Stimulated activated CD4-positive, alpha-beta T cell treated with anti-CD3 and anti-CD28 coated beads, Interleukin-4, amount 100 ng/mL, for 1 hour (primary cell): ENCODE data around the gene MANEA.
"Not testable (repeated sequence)": the region's sequence is repeated elsewhere in the genome, so short reads cannot be mapped to it uniquely, and the experiment has no call there.

ENCODE experiments used
- DNase-seq: peaks from one replicate; pipeline ENCODE4 v3.0.0-alpha.2; 2020

MANEA gene

GRCh38 chr6:95577304-95578105, at the start of gene MANEA:
TSS of gene MANEA (plus strand) at chr6:95577535. CDS start at chr6:95586440, 8,905 bp downstream.
- peak; percentile 80 for DNase-seq

DNA sequence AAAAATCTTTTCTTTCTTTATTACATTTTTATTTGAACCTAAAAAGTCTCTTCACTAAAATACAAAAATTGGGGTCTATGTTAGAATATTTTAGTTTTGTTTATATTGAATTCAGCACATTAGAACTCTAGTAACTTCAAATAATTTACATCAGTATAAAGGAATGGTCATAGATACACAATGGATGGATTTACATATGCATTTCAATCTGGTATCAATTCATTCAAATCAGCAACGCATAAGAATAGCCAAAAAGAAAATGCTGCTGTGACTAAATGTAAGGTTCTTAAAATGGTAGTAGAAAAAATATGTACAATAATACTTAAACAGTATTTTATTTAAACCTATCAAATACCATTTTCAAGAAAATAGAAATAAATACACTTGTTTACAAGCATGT, 47.6 kb upstream of the MANEA start:
- DNase-seq, result no peak

GRCh38 chr6:95530176-95530819, 47.0 kb upstream of the MANEA start:
- no peak for DNase-seq

DNA sequence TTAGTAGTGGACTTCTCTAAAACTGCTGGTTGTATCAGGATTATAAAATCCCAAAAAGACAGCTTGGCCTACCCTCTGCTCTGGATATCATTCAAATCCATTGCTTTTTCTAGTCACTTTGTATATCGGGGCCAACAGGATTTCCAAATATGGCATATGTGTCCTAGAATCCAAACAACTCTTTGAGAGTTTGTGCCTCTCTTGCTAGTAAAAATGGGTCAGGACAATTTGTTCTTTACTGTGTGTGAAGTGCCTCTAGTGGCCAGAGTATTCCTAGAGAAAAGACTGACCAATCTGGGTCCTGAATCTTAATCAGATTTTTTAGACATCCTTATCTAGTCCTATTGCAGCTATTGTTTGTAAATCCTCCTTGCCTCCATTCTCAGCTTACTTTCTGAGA, 33.5 kb upstream of the MANEA start:
- DNase-seq, result no peak

- no peak for DNase-seq
These were observed 32.7 kb upstream of the MANEA start for GRCh38 chr6:95544517-95545225.

GRCh38 chr6:95545226-95545625, 32.1 kb upstream of the MANEA start:
- no peak for DNase-seq

GRCh38 chr6:95545686-95546085, 31.6 kb upstream of the MANEA start:
- DNase-seq, result no peak

GRCh38 chr6:95546148-95546547, 31.2 kb upstream of the MANEA start:
- DNase-seq, result no peak

DNA sequence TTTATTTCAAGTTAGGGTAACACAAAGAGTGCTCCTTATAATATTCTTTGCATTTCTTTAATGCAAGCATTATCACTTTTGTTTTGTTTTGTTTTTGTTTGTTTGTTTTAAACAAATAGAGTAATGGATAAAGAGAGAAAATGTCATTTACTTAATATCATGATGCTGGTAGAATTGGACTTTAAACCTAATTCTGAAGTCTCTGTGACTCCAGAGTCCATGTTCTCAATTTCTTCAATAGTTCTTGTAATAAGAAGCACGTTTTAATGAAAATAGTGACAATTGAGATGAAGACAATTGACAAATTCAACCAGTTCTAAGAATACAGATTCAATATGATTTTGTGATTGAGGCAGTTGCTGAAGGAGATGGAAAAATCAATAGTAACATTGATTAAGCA, 30.3 kb upstream of the MANEA start:
- no peak for DNase-seq

DNA sequence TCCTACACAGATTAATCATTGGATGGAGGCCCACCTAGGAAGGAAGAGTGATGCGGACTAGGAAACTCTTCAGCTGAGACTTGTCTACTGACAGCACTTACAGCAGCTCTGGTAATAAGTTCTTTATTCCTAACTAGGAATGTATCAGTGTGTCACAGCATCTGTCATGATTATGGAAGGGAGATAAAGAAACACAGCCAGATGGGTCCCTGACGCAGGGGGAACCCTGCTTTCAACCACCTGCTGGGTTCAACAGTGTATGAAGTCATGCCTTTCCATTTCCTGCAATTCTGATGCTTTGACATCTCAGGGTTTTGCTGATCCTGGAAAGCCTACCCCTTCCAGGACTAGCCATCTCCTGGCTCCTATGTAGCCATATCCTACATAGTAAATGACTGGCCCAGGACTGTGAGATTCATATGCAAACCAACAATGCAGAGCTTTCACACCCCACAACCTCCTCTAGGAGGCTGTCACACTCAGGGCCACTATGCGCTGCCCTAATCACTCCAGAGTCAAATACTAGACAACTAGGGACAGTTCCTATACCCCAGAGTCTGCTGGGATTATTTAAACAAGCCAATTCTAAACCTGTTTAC, 29.0 kb upstream of the MANEA start:
- DNase-seq, result no peak

DNA sequence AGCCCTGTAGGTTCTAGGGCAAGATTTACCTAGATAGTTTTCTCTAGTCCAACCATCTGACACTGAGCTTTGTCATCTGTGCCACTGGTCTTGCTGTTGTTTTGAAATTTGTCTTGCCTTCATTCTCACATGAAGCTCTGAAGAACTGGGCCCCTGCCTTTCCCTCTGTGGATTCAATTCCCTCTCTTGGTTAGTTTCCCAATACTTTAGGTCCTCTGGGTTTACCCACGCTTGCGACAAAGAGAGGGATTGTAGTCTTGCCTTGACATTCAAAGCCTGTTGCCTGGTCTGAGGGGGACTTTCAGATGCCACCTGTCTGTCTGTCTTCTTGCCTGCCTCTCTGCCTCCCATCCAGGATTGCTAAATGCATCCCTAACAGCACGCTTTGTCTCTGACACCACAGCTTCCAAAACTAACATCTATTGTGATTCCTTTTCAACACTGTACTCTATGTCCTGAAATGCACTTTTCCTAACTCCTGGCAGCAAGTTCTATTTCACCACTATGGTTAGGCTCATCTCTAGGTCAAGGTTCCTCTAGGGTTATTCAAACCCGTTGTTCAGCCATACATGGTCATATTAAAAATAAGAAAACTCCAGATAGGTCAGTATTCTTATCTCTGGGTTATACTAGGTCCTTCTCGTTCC, 25.5 kb upstream of the MANEA start:
- DNase-seq, result no peak

- no peak for DNase-seq
These were observed 23.5 kb upstream of the MANEA start for GRCh38 chr6:95553880-95554279.

DNA sequence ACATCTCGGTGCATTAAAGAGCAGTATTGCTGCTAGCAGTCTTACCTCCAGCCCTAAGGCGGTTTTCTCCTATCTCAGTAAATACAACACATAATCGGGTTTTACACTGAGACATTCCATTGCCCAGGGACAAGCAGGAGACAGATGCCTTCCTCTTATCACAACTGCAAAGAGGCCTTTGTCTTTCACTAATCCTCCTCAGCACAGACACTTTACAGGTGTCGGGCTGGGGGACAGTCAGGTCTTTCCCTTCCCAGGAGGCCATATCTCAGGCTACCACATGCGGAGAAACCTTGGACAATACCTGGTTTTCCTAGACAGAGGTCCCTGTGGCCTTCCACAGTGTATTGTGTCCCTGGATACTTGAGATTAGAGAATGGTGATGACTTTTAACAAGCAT, 16.4 kb upstream of the MANEA start:
- not testable (repeated sequence) for DNase-seq

DNA sequence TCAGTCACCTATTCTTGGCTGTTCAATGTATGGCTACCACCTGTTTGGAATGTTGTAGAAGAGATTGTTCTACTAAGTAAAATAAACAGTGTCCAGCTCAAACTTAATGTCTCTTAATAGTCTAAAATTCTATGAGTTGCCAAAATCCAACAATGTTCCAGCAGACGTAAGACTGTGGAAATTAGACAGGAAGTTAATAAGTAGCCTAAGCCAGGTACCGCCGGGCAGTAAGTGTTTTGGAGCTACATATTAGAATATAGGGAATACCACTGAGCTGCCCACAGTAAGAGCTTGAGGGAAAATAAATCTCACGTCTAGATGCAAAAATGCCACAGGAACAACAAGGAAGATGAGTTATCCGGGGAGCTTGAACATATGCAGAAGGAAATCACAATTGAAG, 7.8 kb upstream of the MANEA start:
- no peak for DNase-seq

DNA sequence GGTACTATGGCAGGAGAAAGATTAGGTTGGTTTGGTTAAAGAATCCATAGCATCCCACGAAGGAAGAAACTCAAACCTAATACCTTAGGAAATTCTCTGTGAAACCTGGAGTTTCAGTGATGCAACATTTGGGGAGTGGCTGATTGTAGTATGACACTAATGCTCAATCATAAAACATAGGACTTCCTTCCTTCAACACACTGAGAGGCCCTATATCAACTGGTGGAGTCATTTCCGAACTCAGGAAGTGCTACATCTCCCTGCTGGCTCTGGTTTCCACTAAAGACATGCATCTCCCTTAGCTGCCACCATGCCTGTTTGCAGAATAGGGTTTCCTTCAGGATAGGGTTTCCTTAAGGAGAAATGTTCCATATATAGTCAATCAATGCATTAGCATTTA, 5.2 kb upstream of the MANEA start:
- DNase-seq, result no peak

DNA sequence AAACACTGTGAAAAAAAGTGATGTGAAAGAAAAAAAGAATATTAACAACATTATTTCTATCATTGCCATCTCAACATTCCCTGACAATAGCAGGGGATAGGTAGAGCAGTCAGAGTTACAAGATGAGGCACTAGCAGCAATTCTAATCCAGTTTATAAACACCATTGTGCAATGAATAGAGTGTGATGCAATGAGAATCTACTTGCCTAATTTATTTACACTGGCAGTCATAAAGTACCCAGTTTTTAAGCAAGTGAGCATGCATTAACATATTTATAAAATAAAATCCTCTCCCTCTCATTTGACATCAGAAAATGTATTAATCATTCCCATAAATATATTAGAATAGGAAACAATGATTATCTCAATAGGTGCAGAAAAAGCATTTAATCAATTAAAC, 2.5 kb upstream of the MANEA start:
- DNase-seq, result no peak

DNA sequence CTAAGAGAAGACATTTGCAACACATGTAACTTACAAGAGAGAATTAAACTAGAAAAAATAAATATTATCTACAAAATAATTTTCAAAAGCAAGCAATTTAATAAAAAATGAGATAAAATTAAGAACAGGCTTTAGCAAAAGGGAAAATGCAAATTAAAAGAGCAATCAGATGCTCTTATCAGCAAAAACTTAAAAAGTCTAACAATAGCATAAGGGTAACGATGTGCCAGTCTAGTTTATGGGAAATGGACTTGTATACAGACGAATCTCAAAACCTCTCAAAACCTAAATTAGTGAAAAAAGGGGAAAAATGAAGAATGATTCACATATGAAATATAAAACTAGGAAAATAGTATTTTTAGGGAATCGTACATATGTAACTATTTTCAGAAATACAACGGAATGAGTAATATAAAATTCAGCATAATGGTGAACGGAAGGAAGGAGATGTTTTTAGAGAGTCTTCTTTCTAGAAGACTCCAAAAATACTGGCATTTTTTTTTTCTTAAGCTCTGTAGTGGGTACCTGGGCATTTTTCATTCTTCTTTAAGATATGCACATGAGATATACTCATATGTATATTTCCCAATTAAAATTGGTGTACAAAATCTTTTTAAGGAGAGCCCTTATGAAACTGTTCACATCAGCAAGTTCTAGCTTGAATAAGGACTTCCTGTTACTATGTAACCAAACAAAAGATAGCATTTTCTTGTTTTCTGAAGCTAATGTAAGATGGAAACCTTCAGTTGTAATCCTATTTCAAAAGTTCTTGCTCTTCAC, 927 bp upstream of the MANEA start:
- DNase-seq, result no peak

DNA sequence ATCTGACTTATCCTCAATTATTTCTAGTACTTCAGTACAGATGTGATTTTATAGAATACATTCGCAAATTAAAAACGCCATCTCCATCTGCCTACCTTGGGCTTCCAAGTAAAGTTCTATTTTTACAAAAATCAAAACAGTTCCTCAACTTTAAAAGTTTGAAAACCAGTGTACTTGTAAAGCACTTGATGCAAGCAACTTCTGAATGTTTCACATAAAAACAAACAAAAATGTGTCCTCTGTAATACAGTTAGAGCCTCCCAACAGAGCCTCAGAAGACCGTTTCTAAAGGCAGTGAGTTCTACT, 384 bp upstream of the MANEA start:
- DNase-seq, result no peak

- peak; percentile 27 for DNase-seq
These were observed 723 bp downstream of the MANEA start for GRCh38 chr6:95578106-95578410.

DNA sequence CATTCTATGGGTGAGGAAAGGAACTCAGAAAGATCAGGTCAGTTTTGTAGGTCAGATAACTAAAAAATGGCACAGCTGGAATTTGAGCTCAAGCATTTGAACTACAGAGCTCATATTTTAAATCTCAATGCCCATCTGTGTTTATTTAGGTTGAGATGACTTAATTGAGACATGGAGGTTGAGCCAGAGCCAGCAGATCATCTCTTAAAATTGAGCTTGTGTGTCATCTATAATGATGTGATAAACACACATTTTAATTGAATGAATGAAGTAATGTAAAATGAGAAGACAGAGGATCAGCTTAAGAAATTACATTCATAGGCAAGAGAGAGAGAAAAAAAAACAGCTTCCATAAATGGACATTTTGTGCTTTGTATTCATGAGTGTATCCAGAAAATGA, 3.7 kb downstream of the MANEA start:
- no peak for DNase-seq

DNA sequence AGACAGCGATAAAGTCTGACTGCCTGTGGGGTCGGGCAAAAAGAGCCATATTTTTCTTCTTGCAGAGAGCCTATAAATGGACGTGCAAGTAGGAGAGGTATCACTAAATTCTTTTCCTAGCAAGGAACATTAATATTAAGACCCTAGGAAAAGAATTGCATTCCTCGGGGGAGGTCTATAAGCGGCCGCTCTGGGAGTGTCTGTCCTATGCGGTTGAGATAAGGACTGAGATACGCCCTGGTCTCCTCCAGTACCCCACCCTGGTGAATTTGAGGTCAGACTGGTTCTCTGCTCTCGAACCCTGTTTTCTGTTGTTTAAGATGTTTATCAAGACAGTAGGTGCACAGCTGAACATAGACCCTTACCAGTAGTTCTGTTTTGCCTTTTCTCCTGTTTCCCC, 6.9 kb downstream of the MANEA start:
- not testable (repeated sequence) for DNase-seq

- DNase-seq, result no peak
These were observed 10.7 kb downstream of the MANEA start for GRCh38 chr6:95587989-95588388.

DNA sequence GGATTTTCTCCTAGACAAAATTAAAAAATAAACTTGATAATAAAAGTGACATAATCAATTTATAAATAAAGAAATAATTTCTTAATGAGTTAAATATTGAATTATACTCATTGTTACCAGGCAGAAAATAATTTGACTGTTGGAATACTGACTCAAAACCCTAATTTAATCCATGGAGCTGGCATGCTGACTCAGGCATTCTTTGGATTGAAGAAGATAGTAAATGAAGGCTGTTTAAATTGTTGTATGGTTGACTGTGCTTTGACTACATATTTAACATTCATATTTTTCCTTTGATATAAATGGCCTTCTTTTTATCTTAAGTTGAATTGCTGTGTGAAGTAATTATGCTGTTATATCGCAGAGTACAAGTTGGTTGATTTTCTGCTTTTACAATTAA, 11.7 kb downstream of the MANEA start:
- DNase-seq, result no peak
